GM04503 (cell line): ENCODE data around the gene RMDN2.

Source experiments
- DNase-seq: peaks from one replicate; pipeline ENCODE4 v3.0.0-alpha.2; 2012; ENCODE audit warnings: low read depth

The RMDN2 gene

DNA sequence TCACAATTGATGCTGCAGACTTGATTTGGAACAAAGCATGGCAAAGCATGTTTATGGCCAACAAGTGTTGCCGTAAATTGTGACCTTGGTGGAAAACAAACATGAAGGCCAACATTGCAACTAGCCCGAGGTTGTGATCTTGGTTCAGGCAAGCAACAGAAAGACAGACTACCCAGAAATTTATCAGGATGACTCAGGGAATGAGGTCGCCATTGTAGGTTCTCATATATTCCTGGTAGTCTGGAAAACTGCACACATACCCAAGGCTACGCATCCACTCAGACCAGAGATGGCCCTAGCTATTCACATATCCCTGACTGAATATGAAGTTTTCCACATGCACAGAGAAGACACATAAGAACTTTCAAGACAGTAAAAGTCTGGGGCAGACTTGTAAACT, 120.7 kb downstream of the RMDN2 start:
- DNase-seq: no peak

GRCh38 chr2:38056216-38056615, 131.1 kb downstream of the RMDN2 start:
- no peak for DNase-seq

- DNase-seq: no peak
Measured at GRCh38 chr2:38057651-38058410, 132.7 kb downstream of the RMDN2 start.

DNA sequence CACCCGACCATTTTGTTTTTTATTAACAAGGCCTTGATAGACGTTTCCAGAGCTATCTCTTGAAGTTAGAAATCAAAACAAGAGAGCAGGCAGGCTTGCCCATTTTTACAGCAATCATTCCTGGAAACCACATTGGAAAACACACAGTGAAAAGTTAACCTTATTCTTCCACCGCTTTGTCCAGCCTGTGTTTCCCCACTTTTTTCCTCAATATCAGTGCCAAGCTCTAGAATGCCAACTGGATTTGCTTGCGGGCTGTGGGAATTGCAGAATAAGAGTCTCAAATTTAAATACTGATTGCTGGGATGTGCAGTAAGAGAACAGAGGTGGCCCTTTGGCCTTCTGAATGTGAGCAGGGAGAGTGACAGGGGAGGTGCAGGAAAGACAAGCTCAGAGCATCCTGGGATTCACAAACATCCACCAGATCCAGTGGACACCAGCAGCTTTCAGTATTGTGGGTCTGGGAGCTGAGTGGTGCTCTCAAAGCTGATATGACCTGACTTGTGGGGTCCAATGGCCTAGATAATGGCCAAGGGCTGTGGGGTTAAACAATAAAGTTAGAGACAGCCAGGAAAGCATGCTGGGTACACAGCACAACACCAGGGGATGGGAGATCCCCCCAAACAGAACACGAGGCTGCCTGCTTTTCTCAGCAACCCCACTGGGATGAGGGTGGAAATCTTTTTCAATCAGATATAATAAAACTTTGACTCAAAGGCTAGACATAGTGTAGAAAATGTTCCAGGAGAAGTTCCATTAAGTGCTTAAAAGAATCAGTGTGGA, 135.3 kb downstream of the RMDN2 start:
- no peak for DNase-seq

DNA sequence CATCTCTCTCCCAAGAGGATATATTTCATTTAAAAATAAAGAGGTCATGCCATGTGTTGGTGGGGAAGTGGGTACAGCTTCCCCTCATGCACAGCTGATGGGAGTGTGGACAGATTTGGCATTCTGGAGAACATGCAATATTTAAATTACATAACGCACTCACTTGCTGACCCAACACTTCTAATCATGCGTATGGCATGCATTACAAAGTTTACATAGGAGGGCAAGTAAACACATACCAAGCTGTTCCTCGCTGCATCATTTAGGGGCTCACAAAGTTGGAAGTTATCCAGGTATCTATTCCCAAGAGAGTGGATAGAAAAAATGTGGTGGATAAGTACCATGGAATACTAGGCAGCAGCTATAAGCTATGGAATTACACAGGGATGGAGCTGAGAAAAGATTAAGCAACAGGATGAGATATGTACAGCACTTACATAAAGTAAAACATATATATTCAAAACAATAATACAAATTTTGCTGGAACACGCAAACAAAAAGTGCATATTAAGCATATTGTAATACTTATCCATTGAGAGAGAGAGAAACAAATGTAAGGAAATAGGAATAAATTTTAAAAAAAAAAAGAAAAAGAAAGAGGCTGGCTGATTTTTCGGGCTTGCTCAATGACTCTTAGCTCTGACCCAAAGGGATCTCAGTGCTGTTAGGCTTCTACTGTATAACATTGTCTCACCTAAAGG, 139.9 kb downstream of the RMDN2 start:
- DNase-seq: no peak

DNA sequence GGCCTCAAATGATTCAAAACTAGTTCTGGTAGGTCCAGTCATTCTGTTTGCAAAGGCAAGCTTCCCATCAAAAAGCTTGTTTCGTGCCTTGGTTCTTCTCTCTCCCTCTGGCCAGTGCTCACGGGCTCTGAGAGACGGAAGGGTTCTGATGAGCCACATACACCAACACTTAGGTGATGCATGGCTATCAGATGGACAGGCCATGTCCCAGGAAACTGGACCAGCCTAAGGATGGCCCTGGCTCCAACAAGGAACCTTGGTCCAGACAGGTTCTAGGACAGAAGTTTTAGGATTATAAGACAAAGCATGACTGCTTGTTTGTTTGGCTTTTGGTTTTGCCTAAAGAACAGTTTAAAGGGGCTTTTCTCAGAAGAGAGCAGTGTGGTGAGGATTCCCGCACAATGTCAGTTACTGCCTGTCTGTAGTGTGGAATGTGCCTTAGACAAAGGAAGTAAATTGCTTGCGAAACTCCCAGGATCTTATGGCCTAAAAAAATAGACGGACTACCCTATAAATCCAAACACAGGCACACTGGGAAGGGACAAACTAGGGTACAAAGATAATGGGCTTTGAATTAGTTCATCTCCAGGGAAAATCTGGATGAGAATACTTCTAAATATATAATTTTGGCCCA, 140.5 kb downstream of the RMDN2 start:
- no peak for DNase-seq

GRCh38 chr2:38066421-38067115, 141.5 kb downstream of the RMDN2 start:
- DNase-seq: no peak
